Stimulated activated CD4-positive, alpha-beta T cell treated with anti-CD3 and anti-CD28 coated beads, Interleukin-4, amount 100 ng/mL, for 1 hour (primary cell): ENCODE results near the gene NDUFS8.

Experiments used
- DNase-seq: peaks from one replicate; pipeline ENCODE4 v3.0.0-alpha.2; 2020

NDUFS8 gene

GRCh38 chr11:68052137-68052873 is 21.8 kb downstream of the NDUFS8 start:
- DNase-seq = no peak

GRCh38 chr11:68053117-68053516 is 22.6 kb downstream of the NDUFS8 start:
- no peak for DNase-seq

- no peak for DNase-seq
Observed at GRCh38 chr11:68053981-68054812, 23.7 kb downstream of the NDUFS8 start.

- DNase-seq = no peak
Observed at GRCh38 chr11:68056317-68057285, 26.1 kb downstream of the NDUFS8 start.

- no peak for DNase-seq
Observed at GRCh38 chr11:68057807-68058206, 27.3 kb downstream of the NDUFS8 start.

- DNase-seq = no peak
Observed at GRCh38 chr11:68061508-68061907, 31.0 kb downstream of the NDUFS8 start.

GRCh38 chr11:68064926-68065325 is 34.4 kb downstream of the NDUFS8 start:
- no peak for DNase-seq

GRCh38 chr11:68065841-68066240 is 35.4 kb downstream of the NDUFS8 start:
- DNase-seq = no peak

- no peak for DNase-seq
Observed at GRCh38 chr11:68066742-68067141, 36.3 kb downstream of the NDUFS8 start.

- no peak for DNase-seq
Observed at GRCh38 chr11:68067991-68068390, 37.5 kb downstream of the NDUFS8 start.

- no peak for DNase-seq
Observed at GRCh38 chr11:68071281-68072048, 41.0 kb downstream of the NDUFS8 start.

- no peak for DNase-seq
Observed at GRCh38 chr11:68074584-68075352, 44.3 kb downstream of the NDUFS8 start.

- no peak for DNase-seq
Observed at GRCh38 chr11:68076371-68077042, 46.0 kb downstream of the NDUFS8 start.

GRCh38 chr11:68077617-68078582 is 47.4 kb downstream of the NDUFS8 start:
- no peak for DNase-seq

- DNase-seq = no peak
Observed at GRCh38 chr11:68080860-68081259, 50.4 kb downstream of the NDUFS8 start.

GRCh38 chr11:68081691-68082090 is 51.2 kb downstream of the NDUFS8 start:
- no peak for DNase-seq

GRCh38 chr11:68082481-68082880 is 52.0 kb downstream of the NDUFS8 start:
- no peak for DNase-seq

GRCh38 chr11:68083517-68083916 is 53.0 kb downstream of the NDUFS8 start:
- no peak for DNase-seq
